OCI-LY7 (cell line): ENCODE data around the gene INPP4A. TPM values are rescaled to one million over a fixed set of nuclear protein-coding genes. Genes with fewer than 3 reads are reported as not detected.

ENCODE experiments used
- Bru-seq: library from RNA; stranded (reverse); fragments of 400-500 nt; gene quantifications from one replicate; lab custom pipeline; 2021; lab: Mats Ljungman, UMichigan
- BruChase-seq, 2 experiments: library from RNA; stranded (reverse); fragments of 400-500 nt; gene quantifications; one replicate each; lab custom pipeline; 2021; lab: Mats Ljungman, UMichigan
- BruUV-seq: library from RNA; stranded (reverse); fragments of 400-500 nt; replicated peaks from 2 replicates; lab custom pipeline; 2021; lab: Mats Ljungman, UMichigan
- CTCF ChIA-PET: fragments of 300-600 bp; sonication (Branson Sonifier 250); formaldehyde crosslinking; loops from one replicate; lab custom pipeline; 2022; ENCODE audit warnings: antibody characterized with exemption; ENCODE audit not compliant: unreplicated experiment; lab: Charles Lee
- POLR2A ChIA-PET: fragments of 300-600 bp; sonication (Branson Sonifier 250); formaldehyde crosslinking; loops from one replicate; lab custom pipeline; 2022; ENCODE audit warnings: antibody characterized with exemption; lab: Charles Lee
- DNase-seq: peaks from one replicate; pipeline ENCODE4 v3.0.0-alpha.2; 2015; ENCODE audit warnings: low spot score
- H2AFZ ChIP-seq: fragments of 200-600 bp; sonication (generic), shearing (Covaris generic); 2 replicates; pipeline ENCODE4 v1.6.1; 2014; ENCODE audit warnings: mild to moderate bottlenecking, antibody characterized with exemption, low read length, moderate library complexity
- H3K27ac ChIP-seq: fragments of 200-600 bp; sonication (generic); 2 replicates; pipeline ENCODE4 v1.5.1; 2014; ENCODE audit warnings: mixed run types, low read depth, mild to moderate bottlenecking, moderate library complexity, low read length, inconsistent platforms; ENCODE audit not compliant: poor library complexity, severe bottlenecking
- H3K36me3 ChIP-seq: fragments of 200-600 bp; sonication (generic); 2 replicates; pipeline ENCODE4 v1.6.1; 2014; ENCODE audit warnings: mild to moderate bottlenecking, antibody characterized with exemption, low read length, moderate library complexity, mixed read lengths; ENCODE audit not compliant: insufficient read depth
- H3K4me1 ChIP-seq: fragments of 200-600 bp; sonication (generic); 2 replicates; pipeline ENCODE4 v1.5.1; 2014; ENCODE audit warnings: mild to moderate bottlenecking, low read length; ENCODE audit not compliant: insufficient read depth, poor library complexity, severe bottlenecking
- H3K4me2 ChIP-seq: fragments of 200-600 bp; sonication (generic); 2 replicates; pipeline ENCODE4 v1.6.1; 2014; ENCODE audit warnings: mild to moderate bottlenecking, low read length
- H3K4me3 ChIP-seq: fragments of 200-600 bp; sonication (generic); 2 replicates; pipeline ENCODE4 v1.5.1; 2014; ENCODE audit warnings: mild to moderate bottlenecking, low read depth, low read length; ENCODE audit not compliant: poor library complexity, severe bottlenecking
- H3K79me2 ChIP-seq: fragments of 200-600 bp; sonication (generic); 2 replicates; pipeline ENCODE4 v1.6.1; 2016; ENCODE audit warnings: low read depth, mild to moderate bottlenecking, low read length, moderate library complexity, mixed read lengths; ENCODE audit not compliant: insufficient read depth
- H3K9me2 ChIP-seq: fragments of 200-600 bp; sonication (generic); 2 replicates; pipeline ENCODE4 v1.6.1; 2016; ENCODE audit warnings: mild to moderate bottlenecking, low read length, mixed read lengths; ENCODE audit not compliant: insufficient read depth
- H3K9me3 ChIP-seq: fragments of 200-600 bp; sonication (generic); 2 replicates; pipeline ENCODE4 v1.6.1; 2014; ENCODE audit warnings: mild to moderate bottlenecking, mixed run types, low read length, mixed read lengths
- H4K20me1 ChIP-seq: fragments of 200-600 bp; sonication (generic); 2 replicates; pipeline ENCODE4 v1.6.1; 2014; ENCODE audit warnings: mild to moderate bottlenecking, antibody characterized with exemption, low read length, moderate library complexity, mixed read lengths; ENCODE audit not compliant: insufficient read depth
- CTCF ChIP-seq: fragments of 200-600 bp; sonication (generic); conservative IDR thresholded peaks from 2 replicates; pipeline ENCODE4 v1.5.1; 2014; ENCODE audit warnings: mild to moderate bottlenecking, antibody characterized with exemption, low read length, moderate library complexity, mixed read lengths
- EZH2phosphoT487 ChIP-seq: fragments of 200-600 bp; sonication (generic); IDR thresholded peaks from 2 replicates; pipeline ENCODE4 v1.6.1; 2018; ENCODE audit warnings: low read depth, borderline replicate concordance, mild to moderate bottlenecking, mixed run types, antibody characterized with exemption, low read length, moderate library complexity, mixed read lengths
- intact Hi-C: fragments of 100-400 bp; cut with micrococcal nuclease; formaldehyde crosslinking; loops from one replicate; pipeline ENCODE4 v1.10.0; 2022; ENCODE audit not compliant: unreplicated experiment
- long read RNA-seq: library from polyadenylated mRNA; stranded (forward); transcript quantifications from one replicate; pipeline ENCODE4 v2.0.0, GENCODE V29; 2022
- total RNA-seq, 2 experiments: library from RNA; depleted of rRNA in 1 of 2; stranded (reverse); fragments of >200 nt in 1 of 2; shearing (Covaris generic) in 1 of 2; gene quantifications; 2 replicates each; pipeline ENCODE4 v1.2.3, GENCODE V29; 2014 to 2022

Gene INPP4A
- 14.3 and 28.5 TPM in 2 replicates for total RNA-seq (2014; rRNA removed; shearing (Covaris generic))
- 27.5 and 28.6 TPM in 2 replicates for total RNA-seq (2022)
- percentile 60 among the genes with signal in this experiment for Bru-seq, nascent RNA
- BruChase-seq, experiment 1, labeled RNA remaining after a 6-hour chase, result percentile 67 among the genes with signal in this experiment
- percentile 67 among the genes with signal in this experiment for BruChase-seq, experiment 2, labeled RNA remaining after a 2-hour chase
- long read RNA-seq, transcript INPP4A-205 (25 exons, 3,365 nt), result major isoform, 14 of 35 reads
- long read RNA-seq, partial matches to known transcripts, result 9 of 35 reads
- long read RNA-seq, other reads (novel, unspliced or antisense), result 11 of 35 reads

DNA sequence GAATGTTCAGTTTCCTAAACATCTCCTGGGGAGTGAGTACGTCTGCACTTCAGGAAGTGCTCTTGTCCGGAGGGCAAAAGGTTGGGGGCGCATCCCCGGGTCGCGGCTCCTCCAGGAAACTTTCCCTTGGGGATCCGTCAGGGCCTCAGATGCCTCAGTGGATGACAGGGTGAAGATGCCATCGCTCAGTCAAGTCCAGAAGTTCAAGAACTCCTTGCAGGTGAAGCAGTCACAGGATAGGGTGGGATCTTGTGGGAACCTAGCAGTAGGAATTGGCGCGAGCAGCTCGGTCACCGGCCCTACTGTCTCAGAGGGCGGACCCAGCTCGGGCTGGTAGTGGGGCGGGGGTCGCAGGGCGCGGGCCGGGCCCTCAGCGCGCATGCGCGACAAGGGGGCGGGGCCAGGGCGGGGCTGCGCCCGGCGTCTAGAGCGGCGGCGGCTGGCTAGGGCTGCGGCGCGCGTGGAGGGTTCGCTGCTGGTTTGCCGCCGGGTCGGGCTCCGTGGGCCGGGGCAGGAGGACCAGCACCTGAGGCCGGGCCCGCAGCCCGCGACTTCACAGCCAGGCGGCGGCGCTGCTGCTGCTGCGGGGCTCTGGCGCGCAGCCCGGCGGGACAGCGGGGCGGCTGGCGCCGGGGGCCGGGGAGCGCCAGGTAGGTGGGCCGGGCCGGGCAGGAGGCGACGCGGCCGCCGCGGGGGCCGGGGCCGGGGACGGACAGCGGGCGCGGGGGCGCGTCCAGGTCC lies at the start of gene INPP4A:
INPP4A (plus strand) TSS at position 423 of the 741 bp plus-strand sequence. CDS start 75,191 bp downstream, outside the sequence.
- ChIA-PET CTCF (no interaction called here), POLR2A (interaction anchor here (0.6 to 0.7 kb wide), 2 partner anchors 25 to 110 kb away, joined by 4 to 6 read pairs; no protein-coding TSS in a partner anchor)
- Histone ChIP-seq H3K4me3 (peak within 1 kb of the TSS; percentile 87), H3K9me2 (no peaks in the 10 kb centered on the region), H2AFZ (peak within 1 kb of the TSS; percentile 100), H3K4me2 (peak within 1 kb of the TSS; percentile 97), H4K20me1 (peaks cover 9% of the 10 kb centered on the region; the same call in 1 of the 2 replicates), H3K36me3 (no peaks in the 10 kb centered on the region), H3K9me3 (no peaks in the 10 kb centered on the region), H3K4me1 (peaks cover 22% of the 10 kb centered on the region), H3K27ac (no peak within 1 kb of the TSS), H3K79me2 (peaks cover 25% of the 10 kb centered on the region; the same call in 1 of the 2 replicates)
- TF ChIP-seq CTCF (peak; percentile 28; the same call in 1 of the 2 replicates), EZH2phosphoT487 (no peak)
- peak; percentile 85 for DNase-seq
- intact Hi-C loops, result loop anchor here (5.0 to 10.0 kb wide), 2 partner anchors 103 to 160 kb away; partner anchors contain the start of genes COA5 and UNC50
- no TSS peak for BruUV-seq

- POLR2A ChIA-PET, result no interaction called here
- CTCF ChIA-PET, result no interaction called here
These were observed 48.7 kb upstream of the INPP4A start for GRCh38 chr2:98395977-98396376.

More at GRCh38 chr2:98395977-98396376, 48.7 kb upstream of the INPP4A start:
- TF ChIP-seq CTCF, result no peak
- no peak for TF ChIP-seq EZH2phosphoT487
- Histone ChIP-seq H3K4me1 (no peaks in the 10 kb centered on the region), H4K20me1 (no peaks in the 10 kb centered on the region), H2AFZ (no peak overlapping the region), H3K4me3 (no peak overlapping the region), H3K36me3 (no peaks in the 10 kb centered on the region), H3K9me3 (no peaks in the 10 kb centered on the region), H3K27ac (no peak overlapping the region), H3K79me2 (no peaks in the 10 kb centered on the region), H3K4me2 (no peak overlapping the region), H3K9me2 (no peaks in the 10 kb centered on the region)
- intact Hi-C loops, result no loop called here
- no TSS peak for BruUV-seq
- DNase-seq, result no peak
